T follicular helper cell (primary cell): Measurements from ENCODE around the gene NTNG2.

Experiments used
- DNase-seq: peaks from one replicate; pipeline ENCODE4 v3.0.0-alpha.2; 2020; ENCODE audit warnings: low read depth

The NTNG2 gene

GRCh38 chr9:132146575-132146974 lies 15.3 kb upstream of the NTNG2 start:
- no peak for DNase-seq

GRCh38 chr9:132147331-132147730 lies 14.5 kb upstream of the NTNG2 start:
- DNase-seq = no peak

DNA sequence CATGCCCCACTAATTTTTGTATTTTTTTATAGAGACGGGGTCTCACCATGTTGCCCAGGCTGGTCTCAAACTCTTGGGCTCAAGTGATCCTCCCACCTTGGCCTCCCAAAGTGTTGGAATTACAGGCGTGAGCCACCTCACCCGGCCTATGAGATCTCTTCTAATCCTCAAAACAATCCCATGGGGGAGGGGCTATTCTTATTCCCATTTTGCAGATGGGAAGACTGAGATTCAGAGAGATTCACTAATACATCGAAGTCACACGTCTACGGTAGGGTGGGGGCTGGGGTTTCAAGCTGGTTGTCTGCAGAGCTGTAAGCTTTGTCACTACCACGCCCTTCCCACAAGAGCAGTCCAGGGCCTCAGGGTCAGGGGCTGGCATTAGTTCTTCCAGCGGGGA lies 14.0 kb upstream of the NTNG2 start:
- DNase-seq = no peak

- no peak for DNase-seq
Measured at GRCh38 chr9:132150256-132150655, 11.6 kb upstream of the NTNG2 start.

DNA sequence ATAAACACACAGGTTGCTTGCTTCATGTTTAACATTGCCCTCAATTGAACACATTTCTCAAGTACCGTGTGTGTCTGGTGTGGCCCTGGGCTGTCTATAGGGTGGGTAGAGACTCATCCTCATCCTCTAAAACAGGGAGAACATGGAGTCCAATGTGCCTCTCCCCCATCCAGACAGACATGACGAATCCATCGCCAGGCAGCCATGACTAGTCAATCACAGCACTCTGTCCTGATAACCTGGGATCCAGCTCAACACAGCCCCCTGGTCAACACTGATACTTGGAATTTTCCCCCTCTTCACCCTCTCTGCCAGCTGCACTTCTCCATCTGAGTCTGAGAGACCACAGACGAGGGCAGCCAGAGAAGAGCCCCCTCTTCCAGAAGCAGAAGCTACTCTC lies 10.7 kb upstream of the NTNG2 start:
- no peak for DNase-seq

GRCh38 chr9:132152231-132152630 lies 9.6 kb upstream of the NTNG2 start:
- DNase-seq = no peak

DNA sequence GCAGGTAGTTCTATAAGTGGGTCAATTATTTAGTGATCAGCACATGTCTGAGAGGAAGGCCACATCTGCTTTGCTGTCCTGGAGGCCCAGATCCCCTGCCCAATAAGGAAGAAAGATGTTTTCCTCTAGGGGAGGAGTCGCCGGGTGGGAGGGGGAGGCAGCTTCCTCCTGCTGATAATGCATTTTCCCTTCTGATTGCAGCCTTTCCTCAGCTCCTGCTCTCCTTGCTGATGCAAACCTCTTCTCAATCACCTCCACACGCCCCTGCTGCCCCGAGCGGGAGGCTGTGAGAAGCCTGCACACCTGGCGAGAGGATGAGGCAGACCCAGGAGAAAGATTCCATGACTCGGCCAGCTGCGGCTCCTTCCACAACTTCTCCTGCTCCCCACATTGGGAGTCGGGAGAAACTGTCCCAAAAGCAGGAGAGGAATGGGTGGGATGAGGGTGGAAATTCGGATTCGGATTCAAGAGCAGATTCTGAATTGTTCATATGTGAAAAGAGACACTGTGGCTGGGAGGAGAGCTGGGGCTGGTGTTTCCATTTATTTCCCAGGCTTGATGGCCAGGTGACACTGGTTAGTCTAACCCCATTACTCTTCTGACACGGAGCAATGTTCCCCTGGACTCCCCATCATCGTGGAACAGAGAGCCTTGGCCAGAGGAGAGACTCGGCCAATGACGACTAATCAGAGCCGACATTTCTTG lies 6.8 kb upstream of the NTNG2 start:
- no peak for DNase-seq

- DNase-seq = no peak
Measured at GRCh38 chr9:132155568-132155895, 6.3 kb upstream of the NTNG2 start.

DNA sequence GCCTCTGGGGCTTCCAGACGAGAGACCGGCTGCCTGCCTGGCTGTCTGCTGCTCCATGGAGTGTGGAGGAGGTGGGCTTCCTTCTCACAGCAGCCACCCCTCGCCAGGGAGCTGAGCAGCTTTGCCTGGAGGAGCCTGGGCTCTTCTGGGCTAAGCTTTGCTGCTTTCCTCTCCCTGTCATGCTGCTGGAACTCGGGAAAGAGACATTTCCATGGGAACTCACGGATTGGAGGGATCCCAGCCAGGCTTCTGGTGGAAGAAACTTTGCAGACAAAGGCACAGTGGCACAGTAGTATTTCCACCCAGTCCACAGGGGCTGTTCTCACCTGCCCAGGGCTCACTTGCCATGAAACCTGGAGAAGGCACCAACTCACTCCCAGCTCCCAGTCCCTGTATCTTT lies 5.6 kb upstream of the NTNG2 start:
- no peak for DNase-seq

- DNase-seq = no peak
Measured at GRCh38 chr9:132157347-132158116, 4.3 kb upstream of the NTNG2 start.

GRCh38 chr9:132160802-132161742 lies 786 bp upstream of the NTNG2 start:
- peak; percentile 16 for DNase-seq

GRCh38 chr9:132162764-132163456 lies 1.1 kb downstream of the NTNG2 start:
- no peak for DNase-seq

DNA sequence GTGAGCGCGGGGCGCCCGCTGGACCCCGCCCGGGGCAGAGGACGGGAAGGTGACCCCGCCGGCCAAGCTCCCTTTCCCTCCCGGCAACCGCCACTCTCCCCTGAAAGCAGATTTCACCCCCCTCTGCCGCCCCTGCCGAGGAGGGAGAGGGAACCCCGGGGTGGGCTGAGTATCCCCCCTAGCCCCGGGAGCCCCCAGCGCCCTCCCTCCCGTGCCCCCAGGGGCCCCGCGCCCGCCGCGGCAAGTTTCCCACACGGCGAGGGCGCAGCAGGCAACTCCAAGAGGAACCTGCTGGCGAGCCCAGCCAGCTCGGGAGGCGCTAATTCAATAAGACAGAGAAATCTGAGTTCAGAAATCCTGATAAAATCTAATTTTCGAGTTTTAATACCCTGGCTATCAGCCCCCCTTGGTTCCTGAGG lies 1.6 kb downstream of the NTNG2 start:
- no peak for DNase-seq

DNA sequence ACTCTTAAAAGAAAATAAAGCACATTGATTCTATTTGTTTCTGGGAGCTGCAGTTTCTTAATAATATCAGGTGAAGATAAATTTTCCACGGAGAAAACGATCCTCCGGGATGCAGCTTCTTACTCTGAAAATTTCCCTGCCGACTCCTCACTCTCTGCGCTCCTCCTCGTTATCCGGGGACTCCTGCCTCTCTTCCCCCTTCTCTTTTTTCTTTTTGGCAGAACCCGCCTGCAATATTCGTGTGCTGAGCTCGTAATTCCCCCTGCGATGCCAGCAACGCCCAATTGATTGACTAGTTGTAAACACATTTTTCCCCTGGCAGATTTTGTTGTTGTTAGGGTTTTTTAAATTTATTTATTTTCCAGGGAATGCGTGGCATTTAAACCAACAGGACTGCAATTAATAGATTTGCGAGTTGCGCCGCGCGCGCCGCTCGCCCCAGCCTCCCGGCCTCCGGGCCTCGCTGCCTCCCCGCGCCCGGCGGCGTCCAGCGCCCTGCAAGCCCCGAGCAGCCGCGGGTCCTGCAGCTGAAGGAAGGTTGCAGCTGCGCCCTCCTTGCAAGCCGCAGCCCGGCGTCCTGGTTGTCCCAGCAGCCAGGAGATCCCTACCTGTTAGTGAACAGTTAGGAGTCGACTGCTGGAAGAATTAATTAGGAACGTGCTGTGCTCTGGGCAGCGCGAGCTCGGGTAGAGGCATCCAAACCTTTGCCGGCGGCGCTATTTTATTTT lies 2.2 kb downstream of the NTNG2 start:
- no peak for DNase-seq

- no peak for DNase-seq
Measured at GRCh38 chr9:132164604-132165362, 2.9 kb downstream of the NTNG2 start.

DNA sequence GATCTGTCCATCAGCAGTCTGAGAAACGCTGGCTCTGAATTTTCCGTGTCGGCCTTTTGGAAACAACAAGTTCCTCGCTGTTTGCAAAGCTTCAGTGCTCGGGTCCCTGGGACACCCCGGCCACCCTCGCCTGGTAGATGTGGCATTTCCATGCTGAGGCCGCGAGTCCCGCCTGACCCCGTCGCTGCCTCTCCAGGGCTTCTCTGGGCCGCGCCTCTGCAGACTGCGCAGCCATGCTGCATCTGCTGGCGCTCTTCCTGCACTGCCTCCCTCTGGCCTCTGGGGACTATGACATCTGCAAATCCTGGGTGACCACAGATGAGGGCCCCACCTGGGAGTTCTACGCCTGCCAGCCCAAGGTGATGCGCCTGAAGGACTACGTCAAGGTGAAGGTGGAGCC lies 4.7 kb downstream of the NTNG2 start:
- DNase-seq = no peak

GRCh38 chr9:132167192-132167591 lies 5.3 kb downstream of the NTNG2 start:
- no peak for DNase-seq

DNA sequence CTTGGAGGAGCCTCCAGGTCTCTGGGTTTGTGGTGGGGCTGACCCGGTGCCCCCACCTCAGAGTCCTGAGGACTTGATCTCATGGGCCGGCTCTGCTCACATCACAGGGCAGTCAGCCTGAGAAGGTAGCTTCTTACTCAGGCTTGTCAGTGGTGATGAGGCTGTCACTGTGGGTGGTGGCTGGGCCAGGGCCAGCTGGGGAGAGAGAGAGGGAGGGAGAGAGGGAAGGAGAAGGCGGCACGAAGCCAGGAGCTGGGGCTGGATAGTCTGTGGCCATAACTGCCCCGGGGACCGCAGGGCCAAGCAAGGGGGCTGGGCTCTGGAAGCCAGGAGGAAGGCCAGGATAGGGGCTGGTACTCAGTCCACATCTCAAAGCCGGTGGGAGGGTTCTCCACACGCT lies 6.5 kb downstream of the NTNG2 start:
- no peak for DNase-seq

DNA sequence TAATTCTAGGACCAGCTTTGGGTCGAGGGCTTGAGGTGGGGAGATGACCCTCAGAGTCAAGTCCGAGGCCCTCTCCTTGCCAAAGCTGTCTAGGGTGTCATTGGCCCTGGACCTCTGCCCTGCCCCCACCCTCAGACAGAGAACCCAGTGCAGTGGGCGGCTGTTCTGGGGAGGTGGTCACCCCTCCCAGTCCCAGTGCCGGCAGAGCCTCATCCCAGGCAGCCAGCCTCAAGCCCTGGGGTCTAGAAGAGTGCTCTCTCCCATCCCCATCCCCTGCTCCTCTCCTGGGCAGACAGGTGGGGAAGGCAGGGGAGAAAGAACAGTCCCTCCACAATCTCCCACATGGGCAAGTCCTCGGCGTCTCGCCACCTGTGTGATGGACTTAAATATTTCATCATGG lies 7.0 kb downstream of the NTNG2 start:
- no peak for DNase-seq

DNA sequence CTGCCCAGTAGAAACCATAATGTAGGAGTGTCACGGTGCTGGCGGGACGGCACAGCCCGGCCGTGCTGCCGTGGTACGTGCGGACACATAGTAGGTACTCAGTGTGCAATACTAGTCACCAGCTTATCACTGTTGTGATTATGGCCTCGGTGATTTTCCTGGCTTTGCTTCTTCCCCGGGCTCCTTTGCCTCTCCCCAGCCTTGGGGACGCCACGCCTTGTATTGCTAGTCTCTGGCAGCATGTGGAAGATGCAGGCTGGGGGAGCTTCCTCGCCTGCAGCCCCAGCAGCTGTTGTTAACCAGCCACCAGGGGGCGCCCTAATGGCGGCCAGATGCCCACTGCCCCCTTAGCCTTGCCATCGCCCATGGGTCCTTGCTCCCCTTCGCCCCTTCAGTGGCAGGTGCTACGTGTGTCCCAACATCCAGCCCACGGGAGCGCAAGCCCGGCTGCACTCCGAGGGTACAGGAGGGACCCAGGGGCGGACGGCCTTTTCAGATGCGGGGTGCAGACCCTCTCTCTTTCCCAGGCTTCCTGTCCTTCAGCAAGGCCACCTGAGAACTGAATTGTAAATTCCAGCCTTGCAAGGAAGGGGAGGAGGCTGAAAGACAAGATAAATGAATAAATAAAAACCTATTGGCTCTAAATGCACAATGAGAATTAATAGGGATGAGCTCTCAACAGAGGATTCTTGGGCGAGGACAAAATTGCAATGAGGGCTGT lies 8.0 kb downstream of the NTNG2 start:
- peak; percentile 39 for DNase-seq
